Islet precursor cell (in vitro differentiated cells): ENCODE results near the gene CREB3L2.
"Not testable (repeated sequence)": the region's sequence is repeated elsewhere in the genome, so short reads cannot be mapped to it uniquely, and the experiment has no call there.

Experiments used
- DNase-seq: peaks from one replicate; pipeline ENCODE4 v3.0.0-alpha.2; 2018

Gene CREB3L2

GRCh38 chr7:137831555-137831954 lies 170.3 kb downstream of the CREB3L2 start:
- not testable (repeated sequence) for DNase-seq

- no peak for DNase-seq
Measured at GRCh38 chr7:137829337-137829992, 172.4 kb downstream of the CREB3L2 start.

GRCh38 chr7:137828456-137828855 lies 173.4 kb downstream of the CREB3L2 start:
- no peak for DNase-seq

GRCh38 chr7:137825489-137825888 lies 176.4 kb downstream of the CREB3L2 start:
- DNase-seq = no peak
